Smooth muscle cell (in vitro differentiated cells): ENCODE results near the gene ATP10D. TPM values are rescaled to one million over a fixed set of nuclear protein-coding genes. Genes with fewer than 3 reads are reported as not detected.
"Not testable (repeated sequence)": the region's sequence is repeated elsewhere in the genome, so short reads cannot be mapped to it uniquely, and the experiment has no call there.

Source experiments
- DNase-seq: peaks from one replicate; lab custom pipeline; 2025; ENCODE audit not compliant: unreplicated experiment; lab: John Stamatoyannopoulos, UW
- H2AFZ ChIP-seq: fragments of 200-600 bp; sonication (generic); 2 replicates; pipeline ENCODE4 v1.6.0; 2016; ENCODE audit warnings: antibody characterized with exemption, low read depth, mild to moderate bottlenecking
- H3F3A ChIP-seq: fragments of 200-600 bp; sonication (generic); 2 replicates; pipeline ENCODE4 v1.6.0; 2017; ENCODE audit warnings: antibody characterized with exemption, low read depth
- H3K27ac ChIP-seq: fragments of 200-600 bp; sonication (generic); 2 replicates; pipeline ENCODE4 v1.5.1; 2016; ENCODE audit warnings: low read depth, mild to moderate bottlenecking
- H3K27me3 ChIP-seq: fragments of 200-600 bp; sonication (generic); 2 replicates; pipeline ENCODE4 v1.6.1; 2016; ENCODE audit warnings: low read depth, mild to moderate bottlenecking
- H3K36me3 ChIP-seq: fragments of 200-600 bp; sonication (generic); 2 replicates; pipeline ENCODE4 v1.5.1; 2016; ENCODE audit warnings: low read depth
- H3K4me1 ChIP-seq: fragments of 200-600 bp; sonication (generic); 2 replicates; pipeline ENCODE4 v1.5.1; 2016; ENCODE audit warnings: low read depth
- H3K4me2 ChIP-seq: fragments of 200-600 bp; sonication (generic); 2 replicates; pipeline ENCODE4 v1.6.0; 2016; ENCODE audit warnings: mild to moderate bottlenecking
- H3K4me3 ChIP-seq: fragments of 200-600 bp; sonication (generic); 2 replicates; pipeline ENCODE4 v1.5.1; 2016; ENCODE audit warnings: mild to moderate bottlenecking
- H3K79me2 ChIP-seq: fragments of 200-600 bp; sonication (generic); 2 replicates; pipeline ENCODE4 v1.6.0; 2016; ENCODE audit warnings: low read depth, mild to moderate bottlenecking
- H3K9ac ChIP-seq: fragments of 200-600 bp; sonication (generic); 2 replicates; pipeline ENCODE4 v1.6.0; 2016; ENCODE audit warnings: low read depth
- H3K9me3 ChIP-seq: fragments of 200-600 bp; sonication (generic); replicated peaks from 2 replicates; pipeline ENCODE4 v1.5.1; 2016; ENCODE audit warnings: low read depth
- H4K20me1 ChIP-seq: fragments of 200-600 bp; sonication (generic); 2 replicates; pipeline ENCODE4 v1.6.0; 2016; ENCODE audit warnings: low read depth
- WGBS: methylation state at CpG from one replicate; pipeline ENCODE4 v1.1.7; 2016; ENCODE audit warnings: low lambda C conversion rate; 5-methylcytosine and 5-hydroxymethylcytosine counted together
- polyA plus RNA-seq: library from polyadenylated mRNA; unstranded; fragments of >200 nt; fragmentation: Nextera tagmentation; extraction: Ambion mirVana; gene quantifications from 2 replicates; pipeline ENCODE4 v1.2.1, GENCODE V29; 2016
- total RNA-seq: library from RNA; depleted of rRNA; stranded (reverse); fragments of >200 nt; gene quantifications from 2 replicates; pipeline ENCODE4 v1.2.3, GENCODE V29; 2014
- TF ChIP-seq, protein P1 (sequence below): fragments of 200-600 bp; sonication (generic); IDR thresholded peaks from 2 replicates; pipeline ENCODE4 v1.5.1; 2017; ENCODE audit warnings: borderline replicate concordance, mild to moderate bottlenecking, antibody characterized with exemption; ENCODE audit not compliant: insufficient read depth, poor library complexity, severe bottlenecking

ATP10D gene
- total and polyA plus RNA-seq, 2 experiments from 2014 or later = 8.6 to 28.4 TPM

- Histone ChIP-seq H3K9ac (no peak overlapping the region), H3K4me3 (no peak overlapping the region), H3K4me2 (no peak overlapping the region), H3K27me3 (no peaks in the 10 kb centered on the region), H3K9me3 (no peaks in the 10 kb centered on the region), H3K27ac (peak overlapping the region; percentile 81), H2AFZ (peak overlapping the region; percentile 83), H3F3A (no peaks in the 10 kb centered on the region), H3K36me3 (no peaks in the 10 kb centered on the region), H3K4me1 (no peaks in the 10 kb centered on the region), H3K79me2 (peaks cover 13% of the 10 kb centered on the region), H4K20me1 (no peaks in the 10 kb centered on the region)
- no peak for DNase-seq
- 64% methylated on average over 3 of the region's 3 CpGs for WGBS
- TF ChIP-seq, protein P1, sequence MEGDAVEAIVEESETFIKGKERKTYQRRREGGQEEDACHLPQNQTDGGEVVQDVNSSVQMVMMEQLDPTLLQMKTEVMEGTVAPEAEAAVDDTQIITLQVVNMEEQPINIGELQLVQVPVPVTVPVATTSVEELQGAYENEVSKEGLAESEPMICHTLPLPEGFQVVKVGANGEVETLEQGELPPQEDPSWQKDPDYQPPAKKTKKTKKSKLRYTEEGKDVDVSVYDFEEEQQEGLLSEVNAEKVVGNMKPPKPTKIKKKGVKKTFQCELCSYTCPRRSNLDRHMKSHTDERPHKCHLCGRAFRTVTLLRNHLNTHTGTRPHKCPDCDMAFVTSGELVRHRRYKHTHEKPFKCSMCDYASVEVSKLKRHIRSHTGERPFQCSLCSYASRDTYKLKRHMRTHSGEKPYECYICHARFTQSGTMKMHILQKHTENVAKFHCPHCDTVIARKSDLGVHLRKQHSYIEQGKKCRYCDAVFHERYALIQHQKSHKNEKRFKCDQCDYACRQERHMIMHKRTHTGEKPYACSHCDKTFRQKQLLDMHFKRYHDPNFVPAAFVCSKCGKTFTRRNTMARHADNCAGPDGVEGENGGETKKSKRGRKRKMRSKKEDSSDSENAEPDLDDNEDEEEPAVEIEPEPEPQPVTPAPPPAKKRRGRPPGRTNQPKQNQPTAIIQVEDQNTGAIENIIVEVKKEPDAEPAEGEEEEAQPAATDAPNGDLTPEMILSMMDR = no peak
Measured at GRCh38 chr4:47484168-47484567, 907 bp upstream of the ATP10D start.

DNA sequence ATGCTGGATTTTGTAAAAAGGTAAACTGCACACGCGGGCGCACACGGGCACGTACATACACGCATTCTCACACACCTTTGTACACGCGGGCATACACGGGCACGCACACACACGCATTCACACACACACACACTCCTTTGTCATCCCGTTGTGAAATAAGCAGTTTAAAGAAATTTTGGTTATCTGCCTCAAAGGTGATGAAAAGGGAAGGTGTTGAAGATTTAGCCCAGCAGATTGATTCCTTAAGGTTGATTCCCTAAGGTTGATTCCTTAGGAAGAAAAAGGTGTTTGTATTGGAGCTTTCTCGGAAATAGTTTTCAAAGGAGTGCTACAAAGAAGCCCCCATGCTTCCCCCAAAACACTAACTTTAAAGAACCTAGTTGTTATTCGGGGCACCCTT lies 693 bp downstream of the ATP10D start:
- peaks cover 13% of the 10 kb centered on the region for H3K79me2 ChIP-seq
- no peaks in the 10 kb centered on the region for H3K36me3 ChIP-seq
- H3F3A ChIP-seq = no peaks in the 10 kb centered on the region
- H3K27ac ChIP-seq = peak overlapping the region; percentile 81
- peak overlapping the region; percentile 84 for H2AFZ ChIP-seq
- 7% methylated on average over 14 of the region's 14 CpGs for WGBS
- peak overlapping the region; percentile 84 for H3K9ac ChIP-seq
- no peak for DNase-seq
- H3K27me3 ChIP-seq = no peaks in the 10 kb centered on the region
- no peaks in the 10 kb centered on the region for H3K9me3 ChIP-seq
- H3K4me3 ChIP-seq = peak overlapping the region; percentile 65
- no peaks in the 10 kb centered on the region for H4K20me1 ChIP-seq
- peak overlapping the region; percentile 90 for H3K4me2 ChIP-seq
- TF ChIP-seq, protein P1 = no peak
- H3K4me1 ChIP-seq = no peaks in the 10 kb centered on the region

DNA sequence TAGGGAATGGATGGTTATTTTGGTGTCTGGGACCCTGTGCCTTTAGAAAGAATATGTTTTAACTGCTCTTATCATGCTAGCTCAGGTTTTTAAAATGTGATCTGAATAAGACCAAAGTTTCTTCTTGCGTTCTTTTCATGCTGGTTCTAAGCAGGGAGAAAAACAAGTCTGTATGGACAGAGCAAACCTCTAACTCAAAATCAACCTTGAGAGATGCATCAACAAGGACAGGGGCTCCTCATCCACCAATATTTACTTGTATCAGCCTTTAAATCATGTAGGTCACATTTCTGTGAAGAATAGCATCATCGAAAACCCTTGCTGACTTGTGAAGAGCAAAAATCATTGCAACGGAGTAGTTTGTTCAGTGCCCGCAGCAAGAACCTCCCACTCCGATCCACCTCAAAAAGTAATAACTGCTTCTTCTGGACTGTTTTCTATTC lies 1.2 kb downstream of the ATP10D start:
- Histone ChIP-seq H2AFZ (peak overlapping the region; percentile 84), H3K4me1 (no peaks in the 10 kb centered on the region), H4K20me1 (no peaks in the 10 kb centered on the region), H3K4me2 (peak overlapping the region; percentile 90), H3K36me3 (no peaks in the 10 kb centered on the region), H3K9me3 (no peaks in the 10 kb centered on the region), H3K27ac (peak overlapping the region; percentile 81), H3K9ac (peak overlapping the region; percentile 84), H3K27me3 (no peaks in the 10 kb centered on the region), H3K79me2 (peaks cover 13% of the 10 kb centered on the region), H3F3A (no peaks in the 10 kb centered on the region), H3K4me3 (peak overlapping the region; percentile 65)
- DNase-seq = no peak
- TF ChIP-seq, protein P1 = no peak
- WGBS = 66% methylated on average over 5 of the region's 5 CpGs

GRCh38 chr4:47486727-47487126 lies 1.7 kb downstream of the ATP10D start:
- Histone ChIP-seq H3K4me3 (peak overlapping the region; percentile 65), H3K79me2 (peaks cover 18% of the 10 kb centered on the region), H3K4me2 (peak overlapping the region; percentile 90)
- not testable (repeated sequence) for H4K20me1 ChIP-seq, H3K27ac ChIP-seq, H3K36me3 ChIP-seq, H3K4me1 ChIP-seq, DNase-seq, H3K9ac ChIP-seq, H3K27me3 ChIP-seq, H2AFZ ChIP-seq, H3F3A ChIP-seq, H3K9me3 ChIP-seq
- 95% methylated on average over 9 of the region's 9 CpGs for WGBS
